ENCODE results near the gene ATP10B. TPM values are rescaled to one million over a fixed set of nuclear protein-coding genes. Genes with fewer than 3 reads are reported as not detected.

ATP10B gene
- total RNA-seq, 2 experiments from 2014 or later, result not detected

DNA sequence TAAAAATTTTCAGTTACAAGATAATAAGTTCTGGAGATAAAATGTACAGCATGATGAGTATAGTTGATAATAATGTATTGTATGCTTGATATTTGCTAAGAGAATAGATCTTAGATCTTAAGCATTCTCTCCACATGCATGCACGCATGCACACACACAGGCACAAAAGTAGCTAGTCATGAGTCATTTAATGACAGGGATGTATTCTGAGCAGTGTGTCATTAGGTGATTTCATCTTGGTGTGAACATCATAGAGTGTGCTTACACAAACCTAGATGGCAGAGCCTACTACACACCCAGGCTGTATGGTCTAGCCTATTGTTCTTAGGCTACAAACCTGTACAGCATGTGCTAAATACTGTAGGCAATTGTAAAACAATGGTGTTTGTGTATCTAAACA, 306.2 kb downstream of the ATP10B start:
- no peak for DNase-seq
- no peak for ATAC-seq (ENCODE audit: poor library complexity)
- Histone ChIP-seq H3K9me3 (ENCODE audit: control insufficient read depth in 1 of 2, insufficient read depth in 1 of 2, low read length in 2 of 2) (no peaks in the 10 kb centered on the region), H3K27ac (ENCODE audit: low read depth in 1 of 2, low read length in 2 of 2) (no peak overlapping the region), H3K27me3 (ENCODE audit: control insufficient read depth in 1 of 2, insufficient read depth in 2 of 2, low read length in 2 of 2) (no peaks in the 10 kb centered on the region), H3K4me3 (ENCODE audit: low read length) (no peak overlapping the region), H3K4me1 (ENCODE audit: insufficient read depth, low read length) (no peaks in the 10 kb centered on the region), H3K36me3 (ENCODE audit: insufficient read depth, low read length) (no peaks in the 10 kb centered on the region)
- no peak overlapping the region for H3K4me3 Mint-ChIP-seq
- ChIA-PET POLR2A (no interaction called here), CTCF (no interaction called here)
- TF ChIP-seq, protein P1, sequence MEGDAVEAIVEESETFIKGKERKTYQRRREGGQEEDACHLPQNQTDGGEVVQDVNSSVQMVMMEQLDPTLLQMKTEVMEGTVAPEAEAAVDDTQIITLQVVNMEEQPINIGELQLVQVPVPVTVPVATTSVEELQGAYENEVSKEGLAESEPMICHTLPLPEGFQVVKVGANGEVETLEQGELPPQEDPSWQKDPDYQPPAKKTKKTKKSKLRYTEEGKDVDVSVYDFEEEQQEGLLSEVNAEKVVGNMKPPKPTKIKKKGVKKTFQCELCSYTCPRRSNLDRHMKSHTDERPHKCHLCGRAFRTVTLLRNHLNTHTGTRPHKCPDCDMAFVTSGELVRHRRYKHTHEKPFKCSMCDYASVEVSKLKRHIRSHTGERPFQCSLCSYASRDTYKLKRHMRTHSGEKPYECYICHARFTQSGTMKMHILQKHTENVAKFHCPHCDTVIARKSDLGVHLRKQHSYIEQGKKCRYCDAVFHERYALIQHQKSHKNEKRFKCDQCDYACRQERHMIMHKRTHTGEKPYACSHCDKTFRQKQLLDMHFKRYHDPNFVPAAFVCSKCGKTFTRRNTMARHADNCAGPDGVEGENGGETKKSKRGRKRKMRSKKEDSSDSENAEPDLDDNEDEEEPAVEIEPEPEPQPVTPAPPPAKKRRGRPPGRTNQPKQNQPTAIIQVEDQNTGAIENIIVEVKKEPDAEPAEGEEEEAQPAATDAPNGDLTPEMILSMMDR (IDR thresholded peaks at IDR 0.05), result no peak
- no peaks in the 10 kb centered on the region for H3K4me1 Mint-ChIP-seq (ENCODE audit: low read depth)
- no peaks in the 10 kb centered on the region for H3K9me3 Mint-ChIP-seq
- intact Hi-C loops (cut with DNase I, micrococcal nuclease), result no loop called here
- H3K36me3 Mint-ChIP-seq (ENCODE audit: low read depth), result no peaks in the 10 kb centered on the region
- peaks cover 12% of the 10 kb centered on the region for H3K27me3 Mint-ChIP-seq
- no peak overlapping the region for H3K27ac Mint-ChIP-seq

DNA sequence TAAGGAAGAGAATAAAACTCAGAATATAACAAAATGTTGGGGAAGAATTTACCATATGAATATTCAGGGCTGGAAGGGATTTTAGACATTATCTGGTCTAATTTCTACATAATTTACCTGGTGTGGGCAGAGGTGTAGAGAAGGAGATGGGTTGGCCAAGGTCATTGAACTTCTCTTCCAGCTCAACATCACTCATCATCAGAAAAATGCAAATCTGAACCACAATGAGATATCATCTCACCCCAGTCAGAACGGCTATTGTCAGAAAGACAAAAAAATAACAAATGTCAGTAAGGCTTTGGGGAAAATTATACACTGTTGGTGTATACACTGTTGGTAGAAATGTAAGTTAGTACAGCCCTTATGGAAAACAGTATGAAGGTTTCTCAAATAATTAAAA, 308.6 kb downstream of the ATP10B start:
- DNase-seq, result no peak
- Mint-ChIP-seq H3K9me3 (no peaks in the 10 kb centered on the region), H3K36me3 (ENCODE audit: low read depth) (no peaks in the 10 kb centered on the region), H3K27ac (no peak overlapping the region), H3K4me1 (ENCODE audit: low read depth) (no peaks in the 10 kb centered on the region), H3K4me3 (no peak overlapping the region), H3K27me3 (peaks cover 5% of the 10 kb centered on the region)
- TF ChIP-seq, protein P1 (IDR thresholded peaks at IDR 0.05), result no peak
- ChIA-PET POLR2A (no interaction called here), CTCF (no interaction called here)
- Histone ChIP-seq H3K27me3 (ENCODE audit: control insufficient read depth in 1 of 2, insufficient read depth in 2 of 2, low read length in 2 of 2) (no peaks in the 10 kb centered on the region), H3K9me3 (ENCODE audit: control insufficient read depth in 1 of 2, insufficient read depth in 1 of 2, low read length in 2 of 2) (no peaks in the 10 kb centered on the region), H3K4me1 (ENCODE audit: insufficient read depth, low read length) (no peaks in the 10 kb centered on the region), H3K36me3 (ENCODE audit: insufficient read depth, low read length) (no peaks in the 10 kb centered on the region), H3K27ac (ENCODE audit: low read depth in 1 of 2, low read length in 2 of 2) (no peak overlapping the region), H3K4me3 (ENCODE audit: low read length) (no peak overlapping the region)
- intact Hi-C loops (cut with DNase I, micrococcal nuclease), result no loop called here
- no peak for ATAC-seq (ENCODE audit: poor library complexity)

DNA sequence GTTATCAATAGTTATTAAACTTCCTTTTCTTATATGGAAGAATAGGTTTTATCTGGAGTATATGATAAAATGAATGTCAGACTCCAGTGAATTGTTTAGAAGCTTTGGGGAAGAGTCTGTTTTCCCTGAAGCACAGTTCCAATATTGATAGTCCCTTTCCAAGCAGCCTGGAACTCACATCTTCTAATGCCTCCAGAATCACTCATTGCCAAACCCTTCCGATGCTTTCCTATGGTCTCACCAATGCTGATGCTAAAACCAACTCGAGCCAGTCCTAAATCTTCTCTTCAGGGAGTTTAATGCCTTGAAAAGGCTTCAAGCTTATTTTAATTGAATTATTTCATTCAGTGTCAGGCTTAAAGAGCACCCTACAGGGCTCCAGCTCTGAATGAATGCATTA, 309.2 kb downstream of the ATP10B start:
- ATAC-seq (ENCODE audit: poor library complexity), result no peak
- TF ChIP-seq, protein P1 (IDR thresholded peaks at IDR 0.05), result no peak
- Mint-ChIP-seq H3K4me3 (no peak overlapping the region), H3K9me3 (no peaks in the 10 kb centered on the region), H3K27me3 (no peaks in the 10 kb centered on the region), H3K27ac (no peak overlapping the region), H3K4me1 (ENCODE audit: low read depth) (no peaks in the 10 kb centered on the region), H3K36me3 (ENCODE audit: low read depth) (no peaks in the 10 kb centered on the region)
- Histone ChIP-seq H3K4me3 (ENCODE audit: low read length) (no peak overlapping the region), H3K27me3 (ENCODE audit: control insufficient read depth in 1 of 2, insufficient read depth in 2 of 2, low read length in 2 of 2) (no peaks in the 10 kb centered on the region), H3K36me3 (ENCODE audit: insufficient read depth, low read length) (no peaks in the 10 kb centered on the region), H3K27ac (ENCODE audit: low read depth in 1 of 2, low read length in 2 of 2) (no peak overlapping the region), H3K4me1 (ENCODE audit: insufficient read depth, low read length) (no peaks in the 10 kb centered on the region), H3K9me3 (ENCODE audit: control insufficient read depth in 1 of 2, insufficient read depth in 1 of 2, low read length in 2 of 2) (no peaks in the 10 kb centered on the region)
- DNase-seq, result no peak
- ChIA-PET CTCF (no interaction called here), POLR2A (no interaction called here)
- intact Hi-C loops (cut with DNase I, micrococcal nuclease), result no loop called here
